CD14-positive monocyte (primary cell): ENCODE data around the gene IGSF9B. TPM values are rescaled to one million over a fixed set of nuclear protein-coding genes. Genes with fewer than 3 reads are reported as not detected.

ENCODE experiments used
- DNase-seq, 3 donors: peaks; one replicate each; pipeline ENCODE4 v3.0.0-alpha.2; 2011 to 2022
- H2AFZ ChIP-seq: 2 replicates; pipeline ENCODE4 v1.6.0; 2012; ENCODE audit warnings: mild to moderate bottlenecking, low read depth, low read length, inconsistent platforms; ENCODE audit not compliant: insufficient read depth, poor library complexity, severe bottlenecking
- H3K27ac ChIP-seq, 2 donors: 1 replicate in 1 of 2; 2 replicates in 1 of 2; pipeline ENCODE4 v1.5.1; 2012 to 2013; ENCODE audit warnings: low read length in 2 of 2, control low read depth in 1 of 2, inconsistent platforms in 1 of 2, low read depth in 1 of 2, mild to moderate bottlenecking in 1 of 2
- H3K27me3 ChIP-seq, 2 donors: one replicate each; pipeline versions ENCODE4 v1.6.0 to v1.6.1; 2011 to 2013; ENCODE audit warnings: low read length in 2 of 2; ENCODE audit not compliant: control insufficient read depth in 2 of 2, insufficient read depth in 2 of 2
- H3K36me3 ChIP-seq, 2 donors: replicated peaks in 1 of 2; 1 replicate in 1 of 2; 2 replicates in 1 of 2; pipeline versions ENCODE4 v1.5.1 to v1.6.1; 2012 to 2013; ENCODE audit warnings: low read length in 2 of 2, control low read depth in 1 of 2, inconsistent platforms in 1 of 2, mild to moderate bottlenecking in 1 of 2; ENCODE audit not compliant: insufficient read depth in 2 of 2, control insufficient read depth in 1 of 2
- H3K4me1 ChIP-seq, 2 donors: 1 replicate in 1 of 2; 2 replicates in 1 of 2; pipeline versions ENCODE4 v1.5.1 to v1.6.1; 2012 to 2013; ENCODE audit warnings: low read length in 2 of 2, control low read depth in 1 of 2, inconsistent platforms in 1 of 2, mild to moderate bottlenecking in 1 of 2, moderate library complexity in 1 of 2; ENCODE audit not compliant: insufficient read depth in 2 of 2, control insufficient read depth in 1 of 2
- H3K4me2 ChIP-seq: replicated peaks from 2 replicates; pipeline ENCODE3; 2012; ENCODE audit warnings: low read length, moderate library complexity, mild to moderate bottlenecking; ENCODE audit not compliant: poor library complexity, severe bottlenecking; ENCODE audit errors: extremely low read depth
- H3K4me3 ChIP-seq, 3 experiments: fragments of 200-600 bp in 1 of 3; sonication (generic) in 1 of 3; replicated peaks in 1 of 3; 1 replicate in 2 of 3; 2 replicates in 1 of 3; pipeline ENCODE4 v1.5.1; 2011 to 2013; ENCODE audit warnings: low read length in 3 of 3, mild to moderate bottlenecking in 3 of 3, control low read depth in 2 of 3, low read depth in 2 of 3, inconsistent platforms in 1 of 3, moderate library complexity in 1 of 3
- H3K79me2 ChIP-seq: 2 replicates; pipeline ENCODE4 v1.6.0; 2012; ENCODE audit warnings: mild to moderate bottlenecking, control low read depth, inconsistent platforms, low read length, moderate library complexity; ENCODE audit not compliant: insufficient read depth
- H3K9ac ChIP-seq: 2 replicates; pipeline ENCODE4 v1.6.0; 2017; ENCODE audit warnings: low read length, mild to moderate bottlenecking; ENCODE audit not compliant: insufficient read depth, poor library complexity, severe bottlenecking
- H3K9me3 ChIP-seq, 2 donors: replicated peaks in 1 of 2; 1 replicate in 1 of 2; 2 replicates in 1 of 2; pipeline versions ENCODE4 v1.5.1 to v1.6.1; 2012 to 2013; ENCODE audit warnings: low read length in 2 of 2, control low read depth in 1 of 2; ENCODE audit not compliant: control insufficient read depth in 1 of 2, insufficient read depth in 1 of 2
- H4K20me1 ChIP-seq: 2 replicates; pipeline ENCODE4 v1.6.0; 2012; ENCODE audit warnings: mild to moderate bottlenecking, low read length, control low read depth, moderate library complexity; ENCODE audit not compliant: insufficient read depth
- H3K27ac Mint-ChIP-seq, 7 donors: one replicate each; pipeline ENCODE4 v1.8.0; 2020; ENCODE audit warnings: mild to moderate bottlenecking in 7 of 7, mixed read lengths in 7 of 7, moderate library complexity in 6 of 7, inconsistent platforms in 2 of 7
- H3K27me3 Mint-ChIP-seq, 3 donors: one replicate each; pipeline ENCODE4 v1.8.0; 2021 to 2022; ENCODE audit warnings: low read depth in 3 of 3, mild to moderate bottlenecking in 3 of 3, mixed read lengths in 3 of 3, moderate library complexity in 3 of 3, inconsistent platforms in 1 of 3
- H3K36me3 Mint-ChIP-seq, 2 donors: one replicate each; pipeline ENCODE4 v1.8.0; 2020; ENCODE audit warnings: mixed read lengths in 2 of 2, inconsistent platforms in 1 of 2, mild to moderate bottlenecking in 1 of 2
- H3K4me1 Mint-ChIP-seq: one replicate; pipeline ENCODE4 v1.8.0; 2020; ENCODE audit warnings: mild to moderate bottlenecking, mixed read lengths
- H3K4me3 Mint-ChIP-seq, 2 donors: one replicate each; pipeline ENCODE4 v1.8.0; 2020; ENCODE audit warnings: mild to moderate bottlenecking in 2 of 2, mixed read lengths in 2 of 2, moderate library complexity in 1 of 2
- H3K9me3 Mint-ChIP-seq, 7 donors: one replicate each; pipeline ENCODE4 v1.8.0; 2020 to 2022; ENCODE audit warnings: mixed read lengths in 7 of 7, mild to moderate bottlenecking in 6 of 7, moderate library complexity in 6 of 7, inconsistent platforms in 2 of 7
- CTCF ChIP-seq: fragments of 200-600 bp; IDR thresholded peaks from one replicate; pipeline ENCODE4 v1.8.0; 2022; ENCODE audit warnings: antibody characterized with exemption, mild to moderate bottlenecking
- whole genome bisulfite sequencing: methylation state at CpG from one replicate; pipeline ENCODE4 v1.1.5; 2013; ENCODE audit warnings: missing lambda C conversion rate; ENCODE audit not compliant: insufficient coverage; 5-methylcytosine and 5-hydroxymethylcytosine counted together
- intact Hi-C, 2 donors: fragments of 100-400 bp; cut with micrococcal nuclease; formaldehyde crosslinking; loops; one replicate each; pipeline versions ENCODE4 v1.15.0 to v1.15.1; 2023
- polyA plus RNA-seq, 3 donors: library from polyadenylated mRNA; depleted of rRNA in 1 of 3; unstranded in 2 of 3; stranded (reverse) in 1 of 3; fragments of 300-500 nt in 2 of 3; fragments of >200 nt in 1 of 3; fragmentation: Illumina TruSeq in 2 of 3; gene quantifications; 1 replicate in 2 of 3; 2 replicates in 1 of 3; pipeline ENCODE4 v1.2.3, GENCODE V29; 2012 to 2021

IGSF9B gene
- polyA plus RNA-seq, 3 donors, result not detected

- Mint-ChIP-seq H3K9me3 (no peaks in the 10 kb centered on the region), H3K4me1 (no peaks in the 10 kb centered on the region), H3K4me3 (peak overlapping the region in 1 of 2 donors; percentile 52), H3K27ac (no peak overlapping the region), H3K36me3 (no peaks in the 10 kb centered on the region), H3K27me3 (peaks cover 12 to 20% (median 13%) of the 10 kb centered on the region in 3 donors)
- TF ChIP-seq CTCF, result no peak
- Histone ChIP-seq H3K4me1 (no peaks in the 10 kb centered on the region), H3K36me3 (no peaks in the 10 kb centered on the region), H3K4me3 (no peak overlapping the region), H3K27ac (no peak overlapping the region), H3K4me2 (no peak overlapping the region), H3K79me2 (no peaks in the 10 kb centered on the region), H3K27me3 (peaks cover 0 to 4% of the 10 kb centered on the region in 2 donors), H3K9me3 (no peaks in the 10 kb centered on the region), H4K20me1 (no peaks in the 10 kb centered on the region), H2AFZ (no peak overlapping the region), H3K9ac (no peak overlapping the region)
- WGBS, result 35% methylated on average over 16 of the region's 26 CpGs
- intact Hi-C loops, result no loop called here
- no peak for DNase-seq
These were observed 10.0 kb downstream of the IGSF9B start for GRCh38 chr11:133946541-133947318.

- Histone ChIP-seq H3K4me3 (no peak overlapping the region), H4K20me1 (no peaks in the 10 kb centered on the region), H3K4me1 (no peaks in the 10 kb centered on the region), H3K79me2 (no peaks in the 10 kb centered on the region), H2AFZ (no peak overlapping the region), H3K9ac (no peak overlapping the region), H3K4me2 (no peak overlapping the region), H3K36me3 (no peaks in the 10 kb centered on the region), H3K27ac (no peak overlapping the region), H3K27me3 (peaks cover 0 to 4% of the 10 kb centered on the region in 2 donors), H3K9me3 (no peaks in the 10 kb centered on the region)
- DNase-seq, result no peak
- no peaks in the 10 kb centered on the region for H3K4me1 Mint-ChIP-seq
- H3K36me3 Mint-ChIP-seq, result no peaks in the 10 kb centered on the region
- no peak for TF ChIP-seq CTCF
- H3K27me3 Mint-ChIP-seq, result peaks cover 13 to 18% (median 13%) of the 10 kb centered on the region in 3 donors
- no peak overlapping the region for H3K4me3 Mint-ChIP-seq
- H3K27ac Mint-ChIP-seq, result no peak overlapping the region
- WGBS, result 94% methylated on average over 15 of the region's 20 CpGs
- H3K9me3 Mint-ChIP-seq, result no peaks in the 10 kb centered on the region
- intact Hi-C loops, result no loop called here
These were observed 10.7 kb downstream of the IGSF9B start for GRCh38 chr11:133946051-133946450.
